Parathyroid adenoma (tissue), 2 donors: ENCODE results near the gene NCBP2L.

Source experiments
- H2AFZ ChIP-seq: fragments of 300-600 bp; sonication (generic); one replicate; pipeline ENCODE4 v1.7.0; 2017; ENCODE audit warnings: antibody characterized with exemption, mild to moderate bottlenecking
- H3K27ac ChIP-seq: fragments of 300-600 bp; sonication (generic); one replicate; pipeline ENCODE4 v1.7.0; 2017
- H3K27me3 ChIP-seq: fragments of 300-600 bp; sonication (generic); one replicate; pipeline ENCODE4 v1.7.0; 2017; ENCODE audit warnings: low read length; ENCODE audit not compliant: control insufficient read depth, insufficient read depth
- H3K36me3 ChIP-seq: fragments of 300-600 bp; sonication (generic); one replicate; pipeline ENCODE4 v1.7.0; 2017; ENCODE audit warnings: low read length; ENCODE audit not compliant: control insufficient read depth, insufficient read depth
- H3K4me1 ChIP-seq: fragments of 300-600 bp; sonication (generic); one replicate; pipeline ENCODE4 v1.7.0; 2017; ENCODE audit warnings: control low read depth
- H3K4me2 ChIP-seq: fragments of 300-600 bp; sonication (generic); one replicate; pipeline ENCODE4 v1.7.0; 2017; ENCODE audit warnings: low read length
- H3K4me3 ChIP-seq: fragments of 300-600 bp; sonication (generic); one replicate; pipeline ENCODE4 v1.7.0; 2017; ENCODE audit warnings: low read depth, low read length
- H3K79me2 ChIP-seq: fragments of 300-600 bp; sonication (generic); one replicate; pipeline ENCODE4 v1.7.0; 2017; ENCODE audit warnings: control low read depth
- H3K9ac ChIP-seq: fragments of 300-600 bp; sonication (generic); one replicate; pipeline ENCODE4 v1.7.0; 2017; ENCODE audit warnings: mild to moderate bottlenecking
- H3K9me3 ChIP-seq: fragments of 300-600 bp; sonication (generic); one replicate; pipeline ENCODE4 v1.7.0; 2017; ENCODE audit warnings: low read length; ENCODE audit not compliant: control insufficient read depth
- TF ChIP-seq, protein P1 (sequence below): fragments of 300-600 bp; sonication (generic); IDR thresholded peaks from one replicate; pipeline ENCODE4 v1.7.0; 2017; ENCODE audit warnings: antibody characterized with exemption, mild to moderate bottlenecking
- donor health status: primary hyperparathyroidism.

The NCBP2L gene

DNA sequence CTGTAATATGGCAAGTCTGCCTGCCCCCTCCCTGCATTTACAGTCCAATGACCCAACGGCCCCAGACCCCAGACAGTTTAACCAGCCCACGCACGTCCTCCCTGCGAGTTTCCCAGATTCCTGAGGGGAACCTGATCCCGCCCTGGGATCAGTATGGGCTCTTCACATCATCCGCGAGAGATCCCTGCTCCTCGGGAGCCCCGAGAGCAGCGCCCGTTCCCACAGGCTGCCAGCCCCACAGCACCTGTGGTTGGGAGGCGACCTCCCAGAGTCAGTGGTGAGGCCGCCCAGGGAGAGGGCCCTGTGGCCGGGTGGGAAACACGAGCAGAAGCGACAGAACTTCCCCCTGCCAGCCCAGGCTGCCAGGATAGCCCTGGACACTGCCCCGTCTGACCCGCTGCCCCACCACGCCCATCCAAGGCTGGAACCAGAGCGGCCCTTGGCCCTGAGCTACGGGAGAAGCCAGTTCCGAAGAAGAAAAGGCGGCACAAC, 34.8 kb upstream of the NCBP2L start:
- no peaks in the 10 kb centered on the region for H3K36me3 ChIP-seq
- H3K9ac ChIP-seq: peak overlapping the region; percentile 46
- peak overlapping the region; percentile 62 for H3K4me2 ChIP-seq
- H3K9me3 ChIP-seq: no peaks in the 10 kb centered on the region
- H3K27me3 ChIP-seq: no peaks in the 10 kb centered on the region
- peak overlapping the region; percentile 99 for H3K27ac ChIP-seq
- H2AFZ ChIP-seq: peak overlapping the region; percentile 45
- TF ChIP-seq, protein P1, sequence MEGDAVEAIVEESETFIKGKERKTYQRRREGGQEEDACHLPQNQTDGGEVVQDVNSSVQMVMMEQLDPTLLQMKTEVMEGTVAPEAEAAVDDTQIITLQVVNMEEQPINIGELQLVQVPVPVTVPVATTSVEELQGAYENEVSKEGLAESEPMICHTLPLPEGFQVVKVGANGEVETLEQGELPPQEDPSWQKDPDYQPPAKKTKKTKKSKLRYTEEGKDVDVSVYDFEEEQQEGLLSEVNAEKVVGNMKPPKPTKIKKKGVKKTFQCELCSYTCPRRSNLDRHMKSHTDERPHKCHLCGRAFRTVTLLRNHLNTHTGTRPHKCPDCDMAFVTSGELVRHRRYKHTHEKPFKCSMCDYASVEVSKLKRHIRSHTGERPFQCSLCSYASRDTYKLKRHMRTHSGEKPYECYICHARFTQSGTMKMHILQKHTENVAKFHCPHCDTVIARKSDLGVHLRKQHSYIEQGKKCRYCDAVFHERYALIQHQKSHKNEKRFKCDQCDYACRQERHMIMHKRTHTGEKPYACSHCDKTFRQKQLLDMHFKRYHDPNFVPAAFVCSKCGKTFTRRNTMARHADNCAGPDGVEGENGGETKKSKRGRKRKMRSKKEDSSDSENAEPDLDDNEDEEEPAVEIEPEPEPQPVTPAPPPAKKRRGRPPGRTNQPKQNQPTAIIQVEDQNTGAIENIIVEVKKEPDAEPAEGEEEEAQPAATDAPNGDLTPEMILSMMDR: no peak
- H3K79me2 ChIP-seq: peaks cover 12% of the 10 kb centered on the region
- H3K4me1 ChIP-seq: peaks cover 73% of the 10 kb centered on the region
- H3K4me3 ChIP-seq: peak overlapping the region; percentile 22

DNA sequence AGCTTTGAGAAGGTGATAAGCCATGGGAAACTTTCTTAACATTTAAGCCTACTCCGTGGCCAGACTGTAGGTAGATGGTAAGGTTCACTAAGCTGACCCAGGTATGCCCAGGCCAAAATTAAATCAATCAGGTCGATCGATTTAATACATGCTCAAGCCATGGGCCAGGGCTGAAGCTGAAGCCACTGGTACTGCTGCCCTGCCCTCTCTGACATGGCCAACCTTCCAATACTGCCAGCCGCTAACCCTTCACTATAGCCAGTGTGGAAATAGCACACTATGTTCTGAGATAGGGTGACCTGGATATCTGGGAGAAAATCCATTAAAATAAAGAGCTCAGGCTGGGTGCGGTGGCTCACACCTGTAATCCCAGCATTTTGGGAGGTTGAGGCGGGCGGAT, 33.5 kb upstream of the NCBP2L start:
- H3K9me3 ChIP-seq: no peaks in the 10 kb centered on the region
- H3K36me3 ChIP-seq: no peaks in the 10 kb centered on the region
- no peak overlapping the region for H3K9ac ChIP-seq
- no peaks in the 10 kb centered on the region for H3K27me3 ChIP-seq
- H3K4me3 ChIP-seq: no peak overlapping the region
- H3K4me1 ChIP-seq: peaks cover 69% of the 10 kb centered on the region
- H3K79me2 ChIP-seq: peaks cover 10% of the 10 kb centered on the region
- TF ChIP-seq, protein P1: no peak
- H3K27ac ChIP-seq: peak overlapping the region; percentile 99
- H2AFZ ChIP-seq: no peak overlapping the region
- no peak overlapping the region for H3K4me2 ChIP-seq

DNA sequence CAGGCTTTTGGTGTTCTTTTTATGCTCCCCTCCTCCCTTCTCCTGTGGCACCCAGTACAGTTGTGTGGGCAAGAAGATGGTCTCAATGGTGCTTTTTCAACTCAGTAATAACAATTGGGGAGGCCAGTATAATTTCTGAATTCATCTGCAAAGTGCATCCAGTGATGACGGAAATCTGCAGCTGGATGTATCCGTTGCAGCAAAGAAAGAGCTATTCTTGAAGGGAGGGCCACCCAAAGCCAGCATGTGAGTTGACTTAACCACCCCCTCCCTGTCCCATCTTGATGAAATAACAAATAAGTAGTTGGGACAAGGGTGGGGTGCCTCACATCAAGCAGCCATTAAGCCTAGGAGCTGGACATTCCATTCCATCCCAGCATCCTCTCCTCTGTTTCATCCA, 32.7 kb upstream of the NCBP2L start:
- Histone ChIP-seq H3K4me2 (no peak overlapping the region), H3K36me3 (no peaks in the 10 kb centered on the region), H3K4me1 (peaks cover 69% of the 10 kb centered on the region), H3K9ac (no peak overlapping the region), H3K27me3 (no peaks in the 10 kb centered on the region), H3K9me3 (no peaks in the 10 kb centered on the region), H3K79me2 (peaks cover 10% of the 10 kb centered on the region), H2AFZ (no peak overlapping the region), H3K27ac (peak overlapping the region; percentile 80), H3K4me3 (no peak overlapping the region)
- TF ChIP-seq, protein P1: no peak

DNA sequence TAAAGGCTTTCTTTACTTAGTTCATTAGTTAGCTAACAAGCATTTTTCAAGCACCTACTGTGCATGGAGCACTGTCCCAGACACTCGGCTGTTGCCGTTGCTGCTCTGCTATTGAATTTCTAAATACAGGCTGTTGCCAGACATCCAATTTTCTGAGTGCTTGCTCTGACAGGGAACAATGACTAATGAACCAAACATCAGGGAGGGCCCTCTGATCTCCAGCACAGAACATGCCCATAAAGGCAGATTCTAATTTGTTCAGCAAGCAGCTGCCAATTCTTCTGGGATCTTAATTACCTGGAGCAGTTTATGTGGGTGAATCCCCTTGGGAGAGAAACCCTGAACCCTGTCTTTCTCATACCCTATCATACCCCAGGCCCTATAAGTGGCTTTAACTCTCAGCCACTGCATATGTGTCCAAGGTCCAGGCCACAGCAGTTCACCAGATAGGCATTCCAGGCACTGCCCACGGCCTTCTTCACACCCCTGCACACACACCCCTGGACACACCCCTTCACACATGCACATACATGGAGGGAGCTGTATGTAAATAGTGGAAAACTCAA, 29.9 kb upstream of the NCBP2L start:
- H3K4me3 ChIP-seq: no peak overlapping the region
- H3K36me3 ChIP-seq: no peaks in the 10 kb centered on the region
- no peaks in the 10 kb centered on the region for H3K27me3 ChIP-seq
- TF ChIP-seq, protein P1: no peak
- peak overlapping the region; percentile 64 for H3K27ac ChIP-seq
- no peak overlapping the region for H3K4me2 ChIP-seq
- H3K4me1 ChIP-seq: peaks cover 67% of the 10 kb centered on the region
- no peak overlapping the region for H3K9ac ChIP-seq
- H3K9me3 ChIP-seq: no peaks in the 10 kb centered on the region
- no peak overlapping the region for H2AFZ ChIP-seq
- H3K79me2 ChIP-seq: peaks cover 10% of the 10 kb centered on the region

DNA sequence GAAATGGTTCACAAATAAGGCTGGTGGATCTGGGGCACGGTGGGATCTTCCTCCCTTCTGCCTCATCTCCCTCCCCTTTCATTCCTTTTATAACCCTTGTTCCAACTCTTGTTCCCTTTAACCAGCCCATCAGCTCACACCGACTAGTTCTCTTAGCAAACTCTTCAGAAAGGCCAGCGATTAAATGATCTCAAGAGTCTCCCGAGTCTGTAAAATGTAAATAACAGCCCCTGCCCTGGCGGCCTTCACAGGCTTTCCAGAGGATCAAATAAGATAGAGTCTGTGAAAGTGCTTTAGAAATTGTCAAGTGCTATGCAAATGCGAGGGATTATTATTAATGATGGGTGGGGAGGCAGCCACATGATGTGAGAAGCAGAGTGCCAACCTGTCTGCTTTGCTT, 29.0 kb upstream of the NCBP2L start:
- no peaks in the 10 kb centered on the region for H3K36me3 ChIP-seq

More for the DNA sequence above, 29.0 kb upstream of the NCBP2L start:
- Histone ChIP-seq H3K27ac (peak overlapping the region; percentile 64), H3K4me2 (no peak overlapping the region), H3K9me3 (no peaks in the 10 kb centered on the region), H3K27me3 (no peaks in the 10 kb centered on the region), H3K79me2 (peaks cover 10% of the 10 kb centered on the region), H3K9ac (no peak overlapping the region), H2AFZ (no peak overlapping the region), H3K4me3 (no peak overlapping the region), H3K4me1 (peaks cover 62% of the 10 kb centered on the region)
- TF ChIP-seq, protein P1: no peak
